ENCODE data around the gene MRPL54.
A peak's percentile ranks its signal among the peaks of the same experiment; 100 is the strongest.

Gene MRPL54

DNA sequence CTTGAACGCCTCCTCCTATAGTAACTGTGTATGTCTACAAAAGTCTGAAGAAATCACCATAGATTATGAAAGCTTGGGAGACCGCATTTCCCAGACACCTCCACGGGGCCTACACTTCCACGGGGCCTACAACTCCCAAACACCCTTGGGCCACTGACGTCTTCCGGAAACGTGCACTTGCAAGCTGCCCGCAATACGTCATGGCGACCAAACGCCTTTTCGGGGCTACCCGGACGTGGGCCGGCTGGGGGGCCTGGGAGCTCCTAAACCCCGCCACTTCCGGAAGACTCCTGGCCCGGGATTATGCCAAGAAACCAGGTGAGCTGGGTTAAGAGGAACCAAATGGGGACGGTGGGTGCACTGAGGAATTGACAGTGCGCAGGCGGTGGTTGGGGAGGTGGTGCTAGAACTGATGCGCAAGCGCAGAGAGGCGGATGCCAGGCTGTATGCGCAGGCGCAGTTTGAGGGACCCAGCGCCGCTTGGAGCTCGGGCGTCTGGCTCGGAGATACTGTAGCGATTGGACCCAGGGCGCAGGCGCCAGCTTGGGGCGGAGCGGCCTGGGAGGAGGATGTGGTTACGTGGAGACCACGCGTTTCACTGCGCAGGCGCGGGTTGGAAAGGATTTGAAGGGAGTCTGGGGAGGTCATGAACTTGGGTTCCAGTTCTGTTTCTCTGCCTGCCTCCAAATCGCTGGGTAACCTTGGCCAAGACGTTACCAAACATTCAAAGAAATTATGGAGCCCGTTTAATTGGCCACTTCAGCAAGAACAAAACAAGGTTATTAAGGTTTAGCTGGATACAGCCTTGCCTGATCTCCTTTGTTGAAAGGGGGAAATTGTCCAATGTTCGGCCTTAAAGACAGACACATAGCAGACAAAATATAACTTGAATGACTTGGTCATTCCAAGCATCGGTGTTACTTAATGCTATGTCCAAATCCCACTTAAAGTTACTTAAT is at the start of gene MRPL54:
Gene MRPL54 (plus strand): TSS at position 182 of the 959 bp plus-strand sequence. CDS start 19 bp downstream, at position 201.
- DNase-seq (ENCODE audit: extremely low spot score), result peak; percentile 99
- CTCF ChIA-PET, result interaction anchor here (0.6 to 1.8 kb wide), 6 partner anchors 8 to 788 kb away, joined by 3 to 7 read pairs (median 4); no protein-coding TSS in a partner anchor
- POLR2A ChIA-PET, result interaction anchor here (0.5 to 3.6 kb wide), 52 partner anchors 8 to 708 kb away, joined by 3 to 40 read pairs (median 4); partner anchors contain the start of genes EEF2, MATK, PIAS4 and RAX2
- TF ChIP-seq CTBP1 (IDR thresholded peaks at IDR 0.05; ENCODE audit: borderline replicate concordance) (no peak), SP1 (IDR thresholded peaks at IDR 0.05) (no peak), SUZ12 (IDR thresholded peaks at IDR 0.05) (no peak), BHLHE40 (IDR thresholded peaks at IDR 0.05; ENCODE audit: borderline replicate concordance) (no peak), FOXA1 (IDR thresholded peaks at IDR 0.05) (no peak), HDGF (IDR thresholded peaks at IDR 0.05; ENCODE audit: borderline replicate concordance) (no peak), FOXM1 (IDR thresholded peaks at IDR 0.05; ENCODE audit: borderline replicate concordance) (no peak), FOXK2 (IDR thresholded peaks at IDR 0.05) (no peak), L3MBTL2 (conservative IDR thresholded peaks at IDR 0.05) (peak; percentile 26; the same call in 1 of the 2 replicates), ZNF384 (IDR thresholded peaks at IDR 0.05) (no peak), ELF4 (IDR thresholded peaks at IDR 0.05) (peak; percentile 84), ARNT (IDR thresholded peaks at IDR 0.05) (no peak), NFRKB (IDR thresholded peaks at IDR 0.05) (no peak)
- TF ChIP-seq, protein P1, sequence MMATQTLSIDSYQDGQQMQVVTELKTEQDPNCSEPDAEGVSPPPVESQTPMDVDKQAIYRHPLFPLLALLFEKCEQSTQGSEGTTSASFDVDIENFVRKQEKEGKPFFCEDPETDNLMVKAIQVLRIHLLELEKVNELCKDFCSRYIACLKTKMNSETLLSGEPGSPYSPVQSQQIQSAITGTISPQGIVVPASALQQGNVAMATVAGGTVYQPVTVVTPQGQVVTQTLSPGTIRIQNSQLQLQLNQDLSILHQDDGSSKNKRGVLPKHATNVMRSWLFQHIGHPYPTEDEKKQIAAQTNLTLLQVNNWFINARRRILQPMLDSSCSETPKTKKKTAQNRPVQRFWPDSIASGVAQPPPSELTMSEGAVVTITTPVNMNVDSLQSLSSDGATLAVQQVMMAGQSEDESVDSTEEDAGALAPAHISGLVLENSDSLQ (IDR thresholded peaks at IDR 0.05), result no peak

DNA sequence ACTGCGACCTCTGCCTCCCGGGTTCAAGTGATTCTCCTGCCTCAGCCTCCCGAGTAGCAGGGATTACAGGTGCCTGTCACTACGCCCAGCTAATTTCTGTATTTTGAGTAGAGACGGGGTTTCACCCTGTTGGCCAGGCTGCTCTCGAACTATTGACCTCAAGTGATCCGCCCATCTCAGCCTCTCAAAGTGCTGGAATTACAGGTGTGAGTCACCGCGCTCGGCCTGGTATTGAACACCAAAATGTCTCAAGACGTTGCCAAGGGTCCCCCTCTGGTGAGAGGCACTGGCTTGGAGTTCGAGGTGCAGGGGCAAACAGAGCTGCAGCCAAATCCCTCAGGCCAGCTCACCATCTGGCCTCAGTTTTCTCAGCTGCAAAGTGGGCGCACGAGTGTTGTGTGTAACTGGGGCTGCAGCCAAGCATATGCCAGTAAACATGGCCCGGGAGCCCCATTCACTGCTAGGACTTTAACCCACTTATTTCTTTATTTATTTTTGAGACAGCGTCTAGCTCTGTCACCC is 46.3 kb upstream of the MRPL54 start:
- ChIA-PET POLR2A (interaction anchor here (1.5 kb wide), 1 partner anchor 47 kb away, joined by 3 read pairs; the partner anchor contains the start of gene MRPL54), CTCF (no interaction called here)
- TF ChIP-seq HDGF (IDR thresholded peaks at IDR 0.05; ENCODE audit: borderline replicate concordance) (no peak), BHLHE40 (IDR thresholded peaks at IDR 0.05; ENCODE audit: borderline replicate concordance) (no peak), ELF4 (IDR thresholded peaks at IDR 0.05) (no peak)
- DNase-seq (ENCODE audit: extremely low spot score), result no peak

DNA sequence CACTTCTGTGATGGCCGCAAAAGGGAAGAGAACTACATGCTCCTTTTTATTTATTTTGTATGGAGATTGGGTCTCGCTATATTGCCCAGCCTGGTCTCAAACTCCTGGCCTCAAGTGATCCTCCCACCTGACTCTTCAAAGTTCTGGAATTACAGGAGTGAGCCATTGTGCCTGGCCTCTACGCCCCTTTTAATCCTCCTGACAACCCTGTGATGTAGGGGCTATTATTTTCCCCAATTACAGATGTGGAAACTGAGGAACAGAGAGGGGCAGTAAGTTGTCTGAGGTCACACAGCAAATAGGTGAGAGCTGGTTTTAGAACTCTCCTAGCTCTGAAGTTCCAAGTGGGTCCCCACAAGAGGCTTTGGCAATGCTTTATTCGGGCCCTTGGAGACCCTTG is 42.6 kb upstream of the MRPL54 start:
- DNase-seq (ENCODE audit: extremely low spot score), result no peak
- CTCF ChIA-PET, result interaction anchor here (0.9 kb wide), 1 partner anchor 27 kb away, joined by 3 read pairs; no protein-coding TSS in a partner anchor
- POLR2A ChIA-PET, result no interaction called here
- TF ChIP-seq ARNT (IDR thresholded peaks at IDR 0.05), result no peak
- no peak for TF ChIP-seq ELF4 (IDR thresholded peaks at IDR 0.05)
- no peak for TF ChIP-seq FOXA1 (IDR thresholded peaks at IDR 0.05)
- no peak for TF ChIP-seq SUZ12 (IDR thresholded peaks at IDR 0.05)
- no peak for TF ChIP-seq ZNF384 (IDR thresholded peaks at IDR 0.05)
- TF ChIP-seq, protein P1 (IDR thresholded peaks at IDR 0.05), result no peak
- TF ChIP-seq HDGF (IDR thresholded peaks at IDR 0.05; ENCODE audit: borderline replicate concordance), result no peak
- TF ChIP-seq NFRKB (IDR thresholded peaks at IDR 0.05), result no peak
- no peak for TF ChIP-seq BHLHE40 (IDR thresholded peaks at IDR 0.05; ENCODE audit: borderline replicate concordance)
- TF ChIP-seq SP1 (IDR thresholded peaks at IDR 0.05), result no peak
- TF ChIP-seq FOXM1 (IDR thresholded peaks at IDR 0.05; ENCODE audit: borderline replicate concordance), result no peak
- TF ChIP-seq CTBP1 (IDR thresholded peaks at IDR 0.05; ENCODE audit: borderline replicate concordance), result no peak
- no peak for TF ChIP-seq LEF1 (IDR thresholded peaks at IDR 0.05; ENCODE audit: borderline replicate concordance)

DNA sequence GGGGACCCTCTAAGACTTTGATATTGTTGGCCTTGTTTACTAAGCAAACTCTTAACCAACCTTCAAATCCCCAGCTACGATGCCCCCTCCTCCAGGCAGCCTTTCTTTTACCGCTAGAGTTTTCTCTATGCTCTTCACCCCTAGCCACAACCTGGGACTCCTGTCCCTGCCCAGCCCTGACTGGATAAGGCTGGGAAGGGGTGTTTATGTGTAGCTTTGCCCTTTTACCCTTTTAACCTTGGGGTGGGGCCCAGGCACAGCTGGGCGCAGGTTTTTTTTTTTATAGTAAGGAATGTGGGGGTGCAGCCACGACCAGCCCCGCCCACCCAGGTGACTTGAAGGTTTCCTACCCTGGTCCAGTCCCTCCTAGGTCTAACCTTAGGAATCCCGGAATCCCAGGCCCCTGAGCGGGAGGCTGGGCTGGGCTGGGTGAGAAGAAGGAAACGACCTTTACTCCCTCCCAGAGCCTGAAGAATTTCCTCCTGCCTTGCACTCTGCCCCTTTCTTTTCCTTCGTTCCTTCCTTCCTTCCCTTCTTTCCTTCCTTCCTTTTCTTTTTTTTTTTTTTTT is 42.0 kb upstream of the MRPL54 start:
- CTCF ChIA-PET, result interaction anchor here (0.9 kb wide), 1 partner anchor 28 kb away, joined by 3 read pairs; no protein-coding TSS in a partner anchor
- no peak for DNase-seq (ENCODE audit: extremely low spot score)
- no peak for TF ChIP-seq SP1 (IDR thresholded peaks at IDR 0.05)
- TF ChIP-seq ZNF384 (IDR thresholded peaks at IDR 0.05), result no peak
- no peak for TF ChIP-seq ELF4 (IDR thresholded peaks at IDR 0.05)
- TF ChIP-seq FOXK2 (IDR thresholded peaks at IDR 0.05), result no peak
- no peak for TF ChIP-seq ARNT (IDR thresholded peaks at IDR 0.05)
- no peak for TF ChIP-seq FOXM1 (IDR thresholded peaks at IDR 0.05; ENCODE audit: borderline replicate concordance)
- POLR2A ChIA-PET, result no interaction called here

DNA sequence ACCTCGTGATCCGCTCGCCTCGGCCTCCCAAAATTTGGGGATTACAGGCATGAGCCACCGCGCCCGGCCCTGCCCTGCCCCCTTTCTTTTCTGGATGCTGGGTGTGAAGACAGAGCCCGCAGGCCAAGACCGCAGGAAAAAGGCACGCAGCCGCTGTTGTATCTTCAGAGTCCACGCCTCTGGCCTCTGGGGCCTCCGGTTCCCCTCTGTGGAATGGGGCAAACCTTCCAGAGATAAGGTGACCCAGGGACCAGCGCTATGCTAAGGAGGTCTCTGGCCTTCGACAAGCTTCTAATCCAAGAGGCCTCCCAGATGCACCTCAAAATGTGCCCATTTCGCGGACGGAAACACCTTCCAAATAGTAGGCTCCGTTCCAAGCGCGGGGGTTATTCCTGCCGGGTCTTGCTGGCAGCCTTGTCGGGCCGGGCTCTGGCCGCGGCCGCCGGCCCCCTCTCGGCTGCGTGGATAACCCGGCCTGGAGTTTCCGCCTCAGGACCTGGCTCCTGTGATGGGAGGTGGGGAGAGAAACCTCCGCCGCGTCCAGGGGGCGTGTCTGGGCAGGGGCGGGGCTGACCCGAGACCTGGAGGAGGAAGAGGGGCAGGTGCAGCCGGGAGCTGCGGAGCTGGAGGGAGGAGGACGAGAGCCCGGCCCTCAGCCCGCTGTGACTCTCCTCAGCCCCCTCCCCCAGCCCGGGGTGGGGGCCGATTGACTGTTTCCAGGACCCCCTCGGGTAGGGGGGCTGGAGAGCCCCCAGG is 41.2 kb upstream of the MRPL54 start:
- DNase-seq (ENCODE audit: extremely low spot score), result peak; percentile 94
- TF ChIP-seq HDGF (IDR thresholded peaks at IDR 0.05; ENCODE audit: borderline replicate concordance), result no peak
- no peak for TF ChIP-seq FOXA1 (IDR thresholded peaks at IDR 0.05)
- no peak for TF ChIP-seq NFRKB (IDR thresholded peaks at IDR 0.05)
- TF ChIP-seq TARDBP (IDR thresholded peaks at IDR 0.05), result no peak
- no peak for TF ChIP-seq BHLHE40 (IDR thresholded peaks at IDR 0.05; ENCODE audit: borderline replicate concordance)
- no peak for TF ChIP-seq L3MBTL2 (conservative IDR thresholded peaks at IDR 0.05)
- TF ChIP-seq FOXK2 (IDR thresholded peaks at IDR 0.05), result no peak
- peak; percentile 57; the same call in 1 of the 2 replicates for TF ChIP-seq ARNT (IDR thresholded peaks at IDR 0.05)
- TF ChIP-seq FOXM1 (IDR thresholded peaks at IDR 0.05; ENCODE audit: borderline replicate concordance), result peak; percentile 99
- ChIA-PET CTCF (no interaction called here), POLR2A (interaction anchor here (1.9 kb wide), 1 partner anchor 41 kb away, joined by 10 read pairs; the partner anchor contains the start of genes APBA3 and MRPL54)
